SK-N-SH (cell line): ENCODE results near the gene WDR86. TPM values are rescaled to one million over a fixed set of nuclear protein-coding genes. Genes with fewer than 3 reads are reported as not detected.

Experiments
- CTCF ChIA-PET: fragments of 300-600, 350-600 bp; formaldehyde crosslinking; extraction: SDS; loops from one replicate; lab custom pipeline; 2021; lab: Yijun Ruan, JAX
- POLR2A ChIA-PET: fragments of 350-600 bp; sonication (Branson Sonifier 250); formaldehyde crosslinking; extraction: SDS; loops from one replicate; lab custom pipeline; 2020; ENCODE audit warnings: antibody characterized with exemption, inconsistent platforms; lab: Yijun Ruan, JAX
- DNase-seq: peaks from one replicate; pipeline ENCODE4 v3.0.0; 2012
- H2AFZ ChIP-seq: fragments of 200-600 bp; sonication (generic); 2 replicates; pipeline ENCODE4 v1.8.1; 2016; ENCODE audit warnings: antibody characterized with exemption, mild to moderate bottlenecking, low read depth
- H3F3A ChIP-seq: fragments of 200-600 bp; sonication (generic); replicated peaks from 2 replicates; pipeline ENCODE3; 2016; ENCODE audit warnings: antibody characterized with exemption, mild to moderate bottlenecking; ENCODE audit not compliant: insufficient read depth
- H3K27ac ChIP-seq, 2 experiments: fragments of 200-500 bp in 1 of 2; fragments of 200-600 bp in 1 of 2; sonication (Bioruptor generic) in 1 of 2; sonication (generic), shearing (Covaris generic) in 1 of 2; 2 replicates each; pipeline versions ENCODE4 v1.5.1 to v1.6.1; 2014 to 2016; ENCODE audit warnings: low read depth in 2 of 2, inconsistent platforms in 1 of 2, low read length in 1 of 2, mild to moderate bottlenecking in 1 of 2, mixed read lengths in 1 of 2
- H3K27me3 ChIP-seq: fragments of 200-600 bp; sonication (generic), shearing (Covaris generic); 2 replicates; pipeline ENCODE4 v1.6.1; 2016; ENCODE audit warnings: mixed run types; ENCODE audit not compliant: insufficient read depth
- H3K36me3 ChIP-seq, 2 experiments: fragments of 200-500 bp in 1 of 2; fragments of 200-600 bp in 1 of 2; sonication (Bioruptor generic) in 1 of 2; sonication (generic) in 1 of 2; replicated peaks in 1 of 2; 2 replicates each; pipeline versions ENCODE3 to v1.5.1; 2014 to 2016; ENCODE audit warnings: low read length in 1 of 2, mild to moderate bottlenecking in 1 of 2; ENCODE audit not compliant: insufficient read depth in 2 of 2, control insufficient read depth in 1 of 2
- H3K4me1 ChIP-seq, 2 experiments: fragments of 200-500 bp in 1 of 2; fragments of 200-600 bp in 1 of 2; sonication (Bioruptor generic) in 1 of 2; sonication (generic), shearing (Covaris generic) in 1 of 2; 2 replicates each; pipeline versions ENCODE4 v1.5.1 to v1.6.1; 2014 to 2016; ENCODE audit warnings: low read depth in 1 of 2, low read length in 1 of 2, mixed run types in 1 of 2; ENCODE audit not compliant: insufficient read depth in 2 of 2, control insufficient read depth in 1 of 2
- H3K4me2 ChIP-seq: fragments of 200-600 bp; sonication (generic), shearing (Covaris generic); 2 replicates; pipeline ENCODE4 v1.6.1; 2017; ENCODE audit warnings: mixed run types
- H3K4me3 ChIP-seq, 2 experiments: fragments of 200-500 bp in 1 of 2; fragments of 200-600 bp in 1 of 2; sonication (Bioruptor generic) in 1 of 2; sonication (generic), shearing (Covaris generic) in 1 of 2; 2 replicates each; pipeline versions ENCODE4 v1.5.1 to v1.8.1; 2014 to 2016; ENCODE audit warnings: low read depth in 2 of 2, inconsistent platforms in 1 of 2, low read length in 1 of 2, mild to moderate bottlenecking in 1 of 2, mixed read lengths in 1 of 2, moderate library complexity in 1 of 2
- H3K79me2 ChIP-seq: fragments of 200-600 bp; sonication (generic); 2 replicates; pipeline ENCODE4 v1.8.1; 2017; ENCODE audit warnings: mild to moderate bottlenecking; ENCODE audit not compliant: insufficient read depth
- H3K9ac ChIP-seq: fragments of 200-600 bp; sonication (generic); 2 replicates; pipeline ENCODE4 v1.6.1; 2017; ENCODE audit warnings: mixed run types
- H3K9me2 ChIP-seq: fragments of 200-600 bp; sonication (generic); 2 replicates; pipeline ENCODE4 v1.6.1; 2017; ENCODE audit warnings: mixed run types
- H3K9me3 ChIP-seq: fragments of 200-600 bp; sonication (generic); 2 replicates; pipeline ENCODE4 v1.6.1; 2017; ENCODE audit warnings: mixed run types, mild to moderate bottlenecking, moderate library complexity
- H4K20me1 ChIP-seq: fragments of 200-600 bp; sonication (generic); 2 replicates; pipeline ENCODE4 v1.6.1; 2017; ENCODE audit warnings: mild to moderate bottlenecking, mixed run types; ENCODE audit not compliant: insufficient read depth
- ELF1 ChIP-seq: IDR thresholded peaks from 2 replicates; pipeline ENCODE4 v1.4.0; 2012
- EP300 ChIP-seq, 2 experiments: IDR thresholded peaks; 2 replicates each; pipeline versions ENCODE4 v1.4.0 to v1.6.1; 2012; ENCODE audit warnings: borderline replicate concordance in 1 of 2, low read depth in 1 of 2, low read length in 1 of 2
- FOXM1 ChIP-seq: IDR thresholded peaks from 2 replicates; pipeline ENCODE4 v1.4.0; 2012; ENCODE audit warnings: low read depth, mild to moderate bottlenecking
- GABPA ChIP-seq: IDR thresholded peaks from 2 replicates; pipeline ENCODE4 v1.4.0; 2012; ENCODE audit warnings: low read depth, mild to moderate bottlenecking
- MXI1 ChIP-seq: IDR thresholded peaks from 2 replicates; pipeline ENCODE4 v1.6.1; 2012; ENCODE audit warnings: mild to moderate bottlenecking, low read depth, low read length, improper control_type of control experiment
- POLR2AphosphoS5 ChIP-seq: IDR thresholded peaks from 2 replicates; pipeline ENCODE4 v1.6.1; 2012; ENCODE audit warnings: low read depth, low read length
- RCOR1 ChIP-seq: fragments of 150-350 bp; IDR thresholded peaks from 2 replicates; pipeline ENCODE4 v1.6.1; 2017; ENCODE audit warnings: antibody characterized with exemption, low read length
- RFX5 ChIP-seq: IDR thresholded peaks from 2 replicates; pipeline ENCODE4 v1.6.1; 2012; ENCODE audit warnings: mild to moderate bottlenecking, improper control_type of control experiment, low read length
- SIN3A ChIP-seq: IDR thresholded peaks from 2 replicates; pipeline ENCODE4 v1.6.1; 2012; ENCODE audit warnings: low read depth, mild to moderate bottlenecking, low read length, moderate library complexity, borderline replicate concordance
- SMC3 ChIP-seq: IDR thresholded peaks from 2 replicates; pipeline ENCODE4 v1.6.1; 2012; ENCODE audit warnings: low read depth, low read length, improper control_type of control experiment
- TAF1 ChIP-seq: IDR thresholded peaks from 2 replicates; pipeline ENCODE4 v1.6.1; 2012; ENCODE audit warnings: low read depth, mild to moderate bottlenecking, low read length, moderate library complexity, borderline replicate concordance
- USF1 ChIP-seq: IDR thresholded peaks from 2 replicates; pipeline ENCODE4 v1.4.0; 2012; ENCODE audit warnings: low read depth, borderline replicate concordance
- USF2 ChIP-seq: fragments of 150-350 bp; IDR thresholded peaks from 2 replicates; pipeline ENCODE4 v1.6.1; 2017; ENCODE audit warnings: antibody characterized with exemption, low read length, low read depth, borderline replicate concordance
- WGBS: methylation state at CpG from one replicate; pipeline ENCODE4 v1.1.6; 2017; ENCODE audit warnings: low lambda C conversion rate; 5-methylcytosine and 5-hydroxymethylcytosine counted together
- polyA plus RNA-seq, 3 experiments: library from polyadenylated mRNA; depleted of rRNA; stranded (reverse); fragments of >200 nt; gene quantifications; 2 replicates each; pipeline ENCODE4 v1.2.3, GENCODE V29; 2012
- TF ChIP-seq, protein P1 (sequence below): IDR thresholded peaks from 2 replicates; pipeline ENCODE4 v1.6.1; 2012; ENCODE audit warnings: mild to moderate bottlenecking, low read depth, low read length, moderate library complexity
- TF ChIP-seq, protein P2 (sequence below): fragments of 150-350 bp; IDR thresholded peaks from 2 replicates; pipeline ENCODE4 v1.6.1; 2016; ENCODE audit warnings: mild to moderate bottlenecking, low read depth, low read length

WDR86 gene
- polyA plus RNA-seq, 1 of the 3 experiments (the other 2 are of a cell fraction): 1.0 TPM

DNA sequence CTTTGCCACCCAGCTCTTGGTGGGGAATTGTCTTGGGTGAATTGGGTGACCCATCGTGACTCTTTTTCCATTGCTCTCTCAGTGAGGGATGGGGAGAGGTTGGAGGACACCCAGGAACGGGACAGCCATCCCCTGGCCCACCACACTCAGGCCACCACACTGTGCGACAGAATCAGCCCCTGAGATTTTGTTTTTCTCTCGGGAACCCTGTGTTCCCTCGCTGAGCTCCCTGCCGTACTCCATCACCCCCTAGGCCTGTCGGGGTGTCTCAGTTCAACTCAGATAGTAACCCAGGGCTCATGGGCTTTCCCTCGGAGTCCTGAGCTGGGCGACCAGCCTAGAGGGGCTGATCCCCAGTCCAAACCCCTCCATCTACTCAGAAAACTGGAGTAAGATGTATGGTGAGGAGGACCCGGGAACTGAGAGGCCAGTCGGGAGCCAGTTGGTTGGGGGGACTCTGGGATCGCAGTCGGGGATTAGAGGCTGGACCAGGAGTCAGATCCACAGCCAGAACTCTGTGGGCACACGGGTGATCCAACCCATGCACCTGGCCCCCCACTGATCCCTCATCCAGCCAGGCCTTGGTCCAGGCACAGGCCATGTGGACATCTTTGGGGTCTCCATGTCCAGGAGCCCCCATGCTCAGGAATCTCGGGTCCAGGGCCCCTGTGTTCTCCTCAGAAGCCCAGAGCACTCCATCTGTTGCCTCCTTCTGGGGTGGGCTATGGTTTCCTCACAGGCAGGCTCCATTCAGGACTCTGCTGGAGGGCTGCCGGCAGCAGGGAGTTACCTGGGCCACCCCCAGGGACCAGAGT, 20.8 kb upstream of the WDR86 start (continued):
- no peak for TF ChIP-seq FOXM1
- TF ChIP-seq, all 33 proteins: peak for 0

DNA sequence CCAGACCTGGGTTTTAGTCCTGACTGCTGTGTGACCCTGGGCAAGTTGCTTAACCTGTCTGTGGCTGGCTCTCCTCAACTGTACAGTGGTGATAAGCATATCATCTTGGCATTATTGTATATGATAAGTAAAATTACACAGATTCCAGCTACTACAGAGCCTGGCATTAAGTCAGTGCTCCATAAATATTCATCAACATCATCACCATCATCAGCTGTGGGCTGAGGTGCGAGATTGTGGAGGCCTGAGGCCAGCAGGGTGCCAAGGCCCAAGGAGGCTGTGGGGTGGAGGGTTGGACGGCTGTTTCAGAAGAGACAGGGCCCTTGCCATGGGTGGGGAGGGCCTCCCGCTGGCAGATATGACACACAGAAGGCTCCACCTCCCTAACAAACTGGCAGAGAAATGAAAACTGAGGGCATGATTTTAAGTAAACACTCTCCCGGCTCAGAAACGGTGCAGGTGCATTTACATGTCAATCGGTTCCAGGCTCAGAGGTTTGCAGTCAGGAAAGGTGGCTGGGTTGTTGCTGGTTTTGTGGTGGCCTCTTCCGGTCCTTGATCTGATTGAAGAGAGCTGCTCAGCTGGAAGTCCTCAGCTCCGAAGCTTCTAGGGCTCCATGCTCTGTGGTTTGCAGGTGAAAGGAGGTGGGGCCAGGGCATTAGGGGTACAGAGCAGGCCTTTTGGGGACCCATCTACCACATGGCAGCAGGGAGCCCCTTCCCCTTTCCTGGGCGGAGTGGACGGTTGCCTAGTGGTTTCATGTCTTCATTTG, 19.9 kb upstream of the WDR86 start:
- no peaks in the 10 kb centered on the region for H3K27me3 ChIP-seq
- no peaks in the 10 kb centered on the region for H3K36me3 ChIP-seq
- H3K4me1 ChIP-seq: peaks cover 8 to 11% of the 10 kb centered on the region in 2 experiments; a peak in 1 of 4 replicates
- no peak overlapping the region for H3K27ac ChIP-seq
- H3K9me3 ChIP-seq: no peaks in the 10 kb centered on the region
- no peaks in the 10 kb centered on the region for H3F3A ChIP-seq
- DNase-seq: no peak
- no peaks in the 10 kb centered on the region for H3K79me2 ChIP-seq
- H4K20me1 ChIP-seq: no peaks in the 10 kb centered on the region
- H3K9ac ChIP-seq: no peak overlapping the region
- no peak overlapping the region for H3K4me2 ChIP-seq
- ChIA-PET POLR2A (no interaction called here), CTCF (interaction anchor here (0.6 to 1.9 kb wide), 6 partner anchors 10 to 375 kb away, joined by 3 to 8 read pairs (median 3); partner anchors contain the start of gene CRYGN)
- H3K4me3 ChIP-seq: no peak overlapping the region
- H3K9me2 ChIP-seq: no peaks in the 10 kb centered on the region
- H2AFZ ChIP-seq: no peak overlapping the region
- WGBS: 69% methylated on average over 10 of the region's 10 CpGs
- TF ChIP-seq, protein P1, sequence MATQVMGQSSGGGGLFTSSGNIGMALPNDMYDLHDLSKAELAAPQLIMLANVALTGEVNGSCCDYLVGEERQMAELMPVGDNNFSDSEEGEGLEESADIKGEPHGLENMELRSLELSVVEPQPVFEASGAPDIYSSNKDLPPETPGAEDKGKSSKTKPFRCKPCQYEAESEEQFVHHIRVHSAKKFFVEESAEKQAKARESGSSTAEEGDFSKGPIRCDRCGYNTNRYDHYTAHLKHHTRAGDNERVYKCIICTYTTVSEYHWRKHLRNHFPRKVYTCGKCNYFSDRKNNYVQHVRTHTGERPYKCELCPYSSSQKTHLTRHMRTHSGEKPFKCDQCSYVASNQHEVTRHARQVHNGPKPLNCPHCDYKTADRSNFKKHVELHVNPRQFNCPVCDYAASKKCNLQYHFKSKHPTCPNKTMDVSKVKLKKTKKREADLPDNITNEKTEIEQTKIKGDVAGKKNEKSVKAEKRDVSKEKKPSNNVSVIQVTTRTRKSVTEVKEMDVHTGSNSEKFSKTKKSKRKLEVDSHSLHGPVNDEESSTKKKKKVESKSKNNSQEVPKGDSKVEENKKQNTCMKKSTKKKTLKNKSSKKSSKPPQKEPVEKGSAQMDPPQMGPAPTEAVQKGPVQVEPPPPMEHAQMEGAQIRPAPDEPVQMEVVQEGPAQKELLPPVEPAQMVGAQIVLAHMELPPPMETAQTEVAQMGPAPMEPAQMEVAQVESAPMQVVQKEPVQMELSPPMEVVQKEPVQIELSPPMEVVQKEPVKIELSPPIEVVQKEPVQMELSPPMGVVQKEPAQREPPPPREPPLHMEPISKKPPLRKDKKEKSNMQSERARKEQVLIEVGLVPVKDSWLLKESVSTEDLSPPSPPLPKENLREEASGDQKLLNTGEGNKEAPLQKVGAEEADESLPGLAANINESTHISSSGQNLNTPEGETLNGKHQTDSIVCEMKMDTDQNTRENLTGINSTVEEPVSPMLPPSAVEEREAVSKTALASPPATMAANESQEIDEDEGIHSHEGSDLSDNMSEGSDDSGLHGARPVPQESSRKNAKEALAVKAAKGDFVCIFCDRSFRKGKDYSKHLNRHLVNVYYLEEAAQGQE: no peak
- no peak for TF ChIP-seq USF2
- TF ChIP-seq, all 33 proteins: peak for 0

DNA sequence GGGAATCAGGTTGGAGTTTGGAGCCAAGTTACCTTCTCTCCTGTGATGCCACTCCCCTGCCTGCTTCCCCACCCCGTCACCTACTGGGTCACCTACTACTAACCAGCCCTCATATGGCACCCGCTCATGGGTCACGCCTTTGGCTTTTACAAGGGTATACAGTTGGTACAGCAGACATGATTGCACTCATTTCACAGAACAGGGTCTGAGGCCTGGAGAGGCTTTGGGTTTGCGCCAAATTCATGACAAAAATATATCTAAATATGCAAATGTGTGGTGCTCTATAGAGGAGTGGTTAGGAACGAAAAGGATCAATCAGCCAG, 19.4 kb upstream of the WDR86 start:
- Histone ChIP-seq H3K4me1 (peaks cover 8 to 11% of the 10 kb centered on the region in 2 experiments; a peak in 1 of 4 replicates), H3K9ac (no peak overlapping the region), H3K4me3 (no peak overlapping the region), H2AFZ (no peak overlapping the region), H3K27me3 (no peaks in the 10 kb centered on the region), H3K4me2 (no peak overlapping the region), H3K79me2 (no peaks in the 10 kb centered on the region), H3F3A (no peaks in the 10 kb centered on the region), H3K9me2 (no peaks in the 10 kb centered on the region), H3K36me3 (no peaks in the 10 kb centered on the region), H3K27ac (no peak overlapping the region), H4K20me1 (no peaks in the 10 kb centered on the region), H3K9me3 (no peaks in the 10 kb centered on the region)
- WGBS: 96% methylated on average over 5 of the region's 5 CpGs
- ChIA-PET CTCF (interaction anchor here (1.0 kb wide), 1 partner anchor 19 kb away, joined by 3 read pairs; no protein-coding TSS in a partner anchor), POLR2A (no interaction called here)
- DNase-seq: no peak
- TF ChIP-seq POLR2AphosphoS5 (no peak), SIN3A (no peak), MXI1 (no peak), EP300 (IDR thresholded peaks at IDR 0.05; ENCODE audit: borderline replicate concordance in 1 of 2, low read depth in 1 of 2, low read length in 1 of 2) (no peak), USF2 (no peak), SMC3 (no peak), USF1 (no peak), GABPA (no peak), ELF1 (no peak), RFX5 (no peak), RCOR1 (no peak), TAF1 (no peak)
- TF ChIP-seq, protein P2, sequence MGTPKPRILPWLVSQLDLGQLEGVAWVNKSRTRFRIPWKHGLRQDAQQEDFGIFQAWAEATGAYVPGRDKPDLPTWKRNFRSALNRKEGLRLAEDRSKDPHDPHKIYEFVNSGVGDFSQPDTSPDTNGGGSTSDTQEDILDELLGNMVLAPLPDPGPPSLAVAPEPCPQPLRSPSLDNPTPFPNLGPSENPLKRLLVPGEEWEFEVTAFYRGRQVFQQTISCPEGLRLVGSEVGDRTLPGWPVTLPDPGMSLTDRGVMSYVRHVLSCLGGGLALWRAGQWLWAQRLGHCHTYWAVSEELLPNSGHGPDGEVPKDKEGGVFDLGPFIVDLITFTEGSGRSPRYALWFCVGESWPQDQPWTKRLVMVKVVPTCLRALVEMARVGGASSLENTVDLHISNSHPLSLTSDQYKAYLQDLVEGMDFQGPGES: no peak
